Large intestine (tissue), 3 donors: ENCODE results near the gene RALB. TPM values are rescaled to one million over a fixed set of nuclear protein-coding genes. Genes with fewer than 3 reads are reported as not detected.
A peak's percentile ranks its signal among the peaks of the same experiment; 100 is the strongest.
"Not testable (repeated sequence)": the region's sequence is repeated elsewhere in the genome, so short reads cannot be mapped to it uniquely, and the experiment has no call there.

Experiments
- DNase-seq, 2 donors: peaks; one replicate each; pipeline versions ENCODE4 v3.0.0 to v3.0.0-alpha.2; 2013
- H3K27ac ChIP-seq: one replicate; pipeline ENCODE4 v1.5.1; 2013; ENCODE audit warnings: low read length
- H3K27me3 ChIP-seq: 2 replicates; pipeline ENCODE4 v1.6.1; 2013; ENCODE audit warnings: low read length; ENCODE audit not compliant: control insufficient read depth, insufficient read depth
- H3K36me3 ChIP-seq: 2 replicates; pipeline ENCODE4 v1.6.1; 2013; ENCODE audit warnings: low read length; ENCODE audit not compliant: control insufficient read depth, insufficient read depth
- H3K4me1 ChIP-seq: one replicate; pipeline ENCODE4 v1.6.1; 2013; ENCODE audit warnings: low read length; ENCODE audit not compliant: control insufficient read depth, insufficient read depth
- H3K4me3 ChIP-seq: one replicate; pipeline ENCODE4 v1.5.1; 2013; ENCODE audit warnings: low read length
- H3K9me3 ChIP-seq: one replicate; pipeline ENCODE4 v1.6.1; 2013; ENCODE audit warnings: mild to moderate bottlenecking, low read depth, low read length, moderate library complexity; ENCODE audit not compliant: control insufficient read depth
- WGBS: methylation state at CpG from one replicate; pipeline ENCODE4 v1.1.5; 2013; ENCODE audit warnings: low lambda C conversion rate; ENCODE audit not compliant: insufficient coverage; 5-methylcytosine and 5-hydroxymethylcytosine counted together
- polyA plus RNA-seq: library from polyadenylated mRNA; unstranded; fragments of 120-200 nt; gene quantifications from one replicate; pipeline ENCODE4 v1.2.1, GENCODE V29; 2013

Gene RALB
- polyA plus RNA-seq, 1 donor: 102 TPM

DNA sequence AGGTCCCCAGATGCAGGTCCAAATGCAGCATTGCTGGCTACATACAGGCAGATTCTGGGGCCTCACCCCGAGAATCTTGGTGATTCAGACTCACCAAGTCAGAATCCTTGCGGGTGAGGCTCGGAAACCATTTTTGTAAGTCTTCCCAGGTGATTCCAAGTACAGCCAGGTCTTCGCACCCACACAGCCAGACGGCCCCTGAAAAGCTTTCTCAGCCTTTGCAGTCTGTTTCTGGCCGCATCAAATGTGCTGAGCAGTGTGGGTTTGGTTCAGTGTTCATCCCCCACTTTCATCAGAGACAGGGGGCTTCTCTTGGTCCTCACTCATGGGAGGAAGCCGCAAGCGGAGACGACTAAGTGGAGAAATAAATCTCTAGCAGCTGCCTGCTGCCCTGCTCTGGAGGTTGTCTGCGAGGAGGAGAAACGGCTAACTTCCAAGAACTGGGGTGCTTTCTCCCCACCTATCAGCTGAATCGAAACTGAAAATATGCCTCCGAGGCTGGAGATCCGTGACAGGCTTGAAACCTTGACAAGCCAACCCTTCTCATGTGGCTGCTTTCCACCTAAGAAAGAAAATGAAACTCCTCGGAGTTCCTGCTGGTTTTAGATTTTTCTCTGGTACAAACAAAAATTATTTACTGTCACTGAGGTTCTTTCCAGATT is 20.5 kb upstream of the RALB start:
- peaks cover 31% of the 10 kb centered on the region for H3K4me1 ChIP-seq
- no peaks in the 10 kb centered on the region for H3K27me3 ChIP-seq
- no peaks in the 10 kb centered on the region for H3K9me3 ChIP-seq
- H3K27ac ChIP-seq: peak overlapping the region; percentile 96
- H3K36me3 ChIP-seq: no peaks in the 10 kb centered on the region
- DNase-seq: peak; percentile 77 to 85
- WGBS: no CpG with 5 or more reads among the region's 15 CpGs
- peak overlapping the region; percentile 28 for H3K4me3 ChIP-seq

DNA sequence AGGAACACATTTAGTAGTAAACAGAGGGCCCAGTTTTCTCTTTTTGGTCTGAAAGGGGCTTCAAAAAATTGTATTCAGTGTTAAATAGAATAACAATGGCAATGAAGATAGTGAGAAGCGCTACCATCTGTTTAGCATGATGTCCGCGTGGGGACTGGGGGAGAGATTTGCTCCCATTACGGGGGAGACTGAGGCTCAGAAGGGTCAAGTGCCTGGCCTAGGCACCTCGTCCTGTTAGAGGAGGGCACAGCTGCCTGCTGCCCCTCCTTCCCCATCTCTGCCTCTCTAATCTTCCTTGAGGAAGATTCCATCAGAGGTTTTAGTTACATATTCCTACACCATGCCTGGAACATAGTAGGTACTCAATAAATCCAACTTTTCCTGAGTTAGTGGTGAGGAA is 19.4 kb upstream of the RALB start:
- peaks cover 33% of the 10 kb centered on the region for H3K4me1 ChIP-seq
- WGBS: no CpG with 5 or more reads among the region's 5 CpGs

DNA sequence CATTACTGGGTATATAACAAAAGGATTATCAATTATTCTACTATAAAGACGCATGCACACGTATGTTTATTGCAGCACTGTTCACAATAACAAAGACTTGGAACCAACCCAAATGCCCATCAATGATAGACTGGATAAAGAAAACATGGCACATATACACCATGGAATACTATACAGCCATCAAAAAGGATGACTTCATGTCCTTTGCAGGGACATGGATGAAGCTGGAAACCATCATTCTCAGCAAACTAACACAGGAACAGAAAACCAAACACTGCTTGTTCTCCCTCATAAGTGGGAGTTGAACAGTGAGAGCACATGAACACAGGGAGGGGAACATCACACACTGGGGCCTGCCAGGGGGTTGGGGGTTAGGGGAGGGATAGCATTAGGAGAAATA is 17.5 kb upstream of the RALB start:
- H3K9me3 ChIP-seq, H3K27ac ChIP-seq, H3K36me3 ChIP-seq, H3K27me3 ChIP-seq, H3K4me3 ChIP-seq, DNase-seq: not testable (repeated sequence)
- H3K4me1 ChIP-seq: peaks cover 46% of the 10 kb centered on the region
- WGBS: no CpG with 5 or more reads among the region's 2 CpGs

More for the DNA sequence above, 19.4 kb upstream of the RALB start:
- Histone ChIP-seq H3K36me3 (no peaks in the 10 kb centered on the region), H3K9me3 (no peaks in the 10 kb centered on the region), H3K4me3 (no peak overlapping the region), H3K27ac (peak overlapping the region; percentile 96), H3K27me3 (no peaks in the 10 kb centered on the region)
- DNase-seq: no peak

DNA sequence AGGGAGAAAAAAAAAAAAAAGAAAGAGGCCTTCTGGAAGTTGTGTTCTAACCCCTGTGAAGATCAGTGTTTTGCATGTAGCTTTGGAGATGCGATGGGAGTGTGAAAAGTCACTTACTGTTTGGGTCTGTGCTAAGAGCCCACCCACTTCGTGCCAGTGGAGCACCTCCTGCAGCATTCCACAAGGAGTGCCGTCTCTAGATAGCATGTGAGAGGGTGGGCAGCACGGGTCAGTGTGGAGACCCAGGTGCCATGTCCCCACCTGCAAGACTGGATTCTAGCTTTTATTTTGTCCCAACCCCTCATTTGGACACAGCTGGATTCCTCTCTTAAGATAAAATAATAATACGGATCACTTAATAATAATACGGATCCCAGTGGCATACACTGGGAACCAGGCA is 17.0 kb upstream of the RALB start:
- no peaks in the 10 kb centered on the region for H3K27me3 ChIP-seq
- no peaks in the 10 kb centered on the region for H3K36me3 ChIP-seq
- no peak overlapping the region for H3K4me3 ChIP-seq
- no peak overlapping the region for H3K27ac ChIP-seq
- peaks cover 47% of the 10 kb centered on the region for H3K4me1 ChIP-seq
- WGBS: no CpG with 5 or more reads among the region's 6 CpGs
- no peaks in the 10 kb centered on the region for H3K9me3 ChIP-seq
- no peak for DNase-seq

DNA sequence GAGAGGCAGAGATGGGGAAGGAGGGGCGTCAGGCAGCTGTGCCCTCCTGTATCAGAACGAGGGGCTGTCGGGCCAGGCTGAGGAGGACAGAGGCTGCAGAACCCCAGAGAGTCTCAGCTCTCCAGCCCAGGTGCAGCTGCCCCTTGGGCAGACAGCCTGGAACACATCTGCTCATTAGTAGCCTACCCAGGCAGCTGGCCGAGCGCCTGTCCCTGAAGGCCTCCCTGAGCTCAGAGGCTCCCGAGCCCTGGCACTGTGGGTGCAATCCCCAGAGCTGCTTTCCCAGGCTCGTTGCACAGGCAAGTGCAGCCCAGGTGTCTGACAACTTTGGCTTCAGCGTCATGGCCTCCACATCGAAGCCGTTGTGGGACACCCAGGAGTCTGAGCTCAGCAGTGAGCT is 16.3 kb upstream of the RALB start:
- DNase-seq: no peak
- no peaks in the 10 kb centered on the region for H3K27me3 ChIP-seq
- H3K4me1 ChIP-seq: peaks cover 40% of the 10 kb centered on the region
- no peak overlapping the region for H3K4me3 ChIP-seq
- no peaks in the 10 kb centered on the region for H3K36me3 ChIP-seq
- no CpG with 5 or more reads among the region's 10 CpGs for WGBS
- no peak overlapping the region for H3K27ac ChIP-seq
- H3K9me3 ChIP-seq: no peaks in the 10 kb centered on the region

DNA sequence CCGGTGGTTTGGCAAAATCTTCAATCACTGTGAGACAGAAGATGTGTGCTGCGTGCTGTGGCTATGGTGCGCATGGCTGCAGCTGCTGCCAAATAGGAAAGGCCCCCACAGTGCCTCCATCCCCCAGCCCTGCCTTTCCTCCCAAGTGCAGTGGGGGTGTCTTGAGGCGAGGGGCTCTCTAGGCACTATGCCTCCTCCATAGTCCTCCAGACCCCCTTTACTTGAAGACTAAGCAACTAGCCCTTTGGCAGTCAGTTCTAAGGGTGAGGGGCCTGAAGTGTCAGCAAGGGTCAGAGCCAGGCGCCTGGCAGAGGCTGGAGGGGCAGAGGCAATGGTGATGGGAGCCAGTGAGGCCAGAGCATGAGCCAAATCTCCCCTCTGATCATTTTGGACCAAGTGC is 15.9 kb upstream of the RALB start:
- no peaks in the 10 kb centered on the region for H3K27me3 ChIP-seq
- peaks cover 36% of the 10 kb centered on the region for H3K4me1 ChIP-seq
- H3K4me3 ChIP-seq: no peak overlapping the region
- no CpG with 5 or more reads among the region's 5 CpGs for WGBS
- no peaks in the 10 kb centered on the region for H3K9me3 ChIP-seq
- no peak for DNase-seq
- no peak overlapping the region for H3K27ac ChIP-seq
- H3K36me3 ChIP-seq: no peaks in the 10 kb centered on the region

DNA sequence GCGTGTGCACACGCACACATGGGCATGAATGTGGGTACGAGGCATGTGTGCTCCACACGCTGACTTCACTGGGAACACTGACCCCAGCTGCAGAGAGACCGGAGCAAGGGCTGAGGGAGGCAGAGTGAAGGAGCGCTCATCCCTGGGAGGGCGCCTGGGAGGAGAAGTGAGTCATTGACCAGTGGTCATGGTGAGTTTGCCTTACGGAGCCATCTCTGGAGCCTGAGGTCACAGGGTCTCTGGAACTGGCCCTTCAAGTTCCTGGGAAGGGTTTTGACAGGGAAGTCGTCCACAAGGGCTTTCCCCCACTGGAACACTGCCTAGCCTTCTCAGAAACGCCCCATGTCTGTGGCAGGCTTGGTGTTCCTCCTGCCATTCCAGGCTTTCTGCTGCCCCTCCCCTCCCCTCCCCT is 15.2 kb upstream of the RALB start:
- H3K27ac ChIP-seq: peak overlapping the region; percentile 6
- no peak for DNase-seq

DNA sequence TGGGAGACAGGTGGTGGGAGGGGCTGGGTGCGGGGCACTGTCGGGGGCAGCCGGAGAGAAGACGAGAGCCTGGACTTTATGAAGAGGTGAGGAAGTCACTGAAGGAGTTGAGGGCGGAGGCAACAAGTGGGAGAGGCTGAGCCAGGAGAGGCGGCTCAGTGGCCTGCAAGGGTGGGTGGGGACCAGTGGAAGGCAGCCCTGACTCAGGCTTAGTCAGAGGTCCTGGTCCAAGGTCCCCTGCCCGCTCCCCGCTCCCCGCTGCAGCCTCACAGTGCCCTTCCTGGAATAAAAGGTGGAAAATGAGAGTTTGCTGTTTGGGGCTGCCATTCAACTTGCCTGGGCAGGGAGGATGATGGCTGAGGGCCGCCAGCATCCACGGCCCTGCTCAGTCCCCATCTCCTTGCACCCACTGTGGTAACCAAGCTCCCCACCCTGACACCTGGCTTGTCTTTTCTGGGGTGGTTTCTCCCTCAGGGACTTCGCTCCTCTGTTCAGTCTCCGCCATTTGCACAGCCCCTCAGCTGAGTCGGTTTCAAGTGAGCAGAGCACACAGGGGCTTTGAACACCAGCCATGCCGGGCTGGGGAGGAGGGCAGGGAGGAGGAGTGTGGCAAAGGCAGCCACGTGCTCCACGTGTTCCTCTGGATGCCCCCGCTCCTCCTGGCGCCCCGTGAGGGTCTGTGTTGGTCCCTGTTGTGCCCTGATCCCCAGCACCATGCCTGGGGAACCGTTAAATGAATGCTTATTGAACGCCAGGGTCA is 13.7 kb upstream of the RALB start:
- Histone ChIP-seq H3K27ac (peak overlapping the region; percentile 99), H3K36me3 (no peaks in the 10 kb centered on the region), H3K4me3 (no peak overlapping the region), H3K4me1 (peaks cover 40% of the 10 kb centered on the region), H3K9me3 (no peaks in the 10 kb centered on the region), H3K27me3 (no peaks in the 10 kb centered on the region)
- no CpG with 5 or more reads among the region's 22 CpGs for WGBS
- DNase-seq: peak; percentile 93 to 96

More for the DNA sequence above, 15.2 kb upstream of the RALB start:
- Histone ChIP-seq H3K4me1 (peaks cover 32% of the 10 kb centered on the region), H3K4me3 (no peak overlapping the region), H3K36me3 (no peaks in the 10 kb centered on the region), H3K27me3 (no peaks in the 10 kb centered on the region), H3K9me3 (no peaks in the 10 kb centered on the region)
- WGBS: no CpG with 5 or more reads among the region's 10 CpGs

DNA sequence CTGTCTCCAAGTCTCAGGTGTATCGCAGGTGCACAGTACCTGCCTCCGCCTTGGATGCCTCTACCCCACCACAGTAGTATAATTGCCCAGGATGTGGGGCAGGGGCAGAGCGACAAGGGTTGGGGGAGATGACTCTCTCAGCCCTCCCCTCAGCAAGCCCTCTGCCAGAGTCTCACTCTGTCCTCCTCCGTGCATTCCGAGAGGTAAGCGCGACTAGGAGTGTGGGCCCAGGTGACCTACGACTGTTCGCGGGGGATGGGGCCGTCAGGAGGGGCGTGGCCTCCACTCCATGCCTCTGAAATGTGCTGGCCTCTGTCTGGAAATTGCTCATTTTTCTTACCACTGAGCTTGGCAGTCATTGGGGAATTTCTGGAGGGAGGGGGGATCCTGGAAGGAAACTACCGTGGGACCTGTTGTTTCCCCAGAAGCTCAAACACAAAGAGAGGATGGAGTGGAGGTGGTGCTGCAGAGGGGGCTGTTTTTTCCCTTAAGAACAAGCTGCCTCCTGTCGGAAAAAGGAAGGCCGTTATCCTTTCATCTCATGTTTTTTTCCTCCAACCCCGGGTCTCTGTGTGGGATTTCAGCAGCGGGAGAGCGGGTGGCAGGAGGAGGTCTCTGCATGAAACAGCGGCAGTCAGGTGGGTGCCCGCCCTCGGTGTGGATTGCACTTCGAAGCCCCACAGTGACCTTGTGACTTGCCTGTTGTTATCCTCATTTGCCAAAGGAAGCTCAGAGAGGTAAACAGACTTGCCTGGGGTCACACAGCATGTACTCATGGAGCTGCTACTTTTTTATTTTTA is 13.0 kb upstream of the RALB start:
- H3K4me3 ChIP-seq: no peak overlapping the region
- H3K27me3 ChIP-seq: no peaks in the 10 kb centered on the region
- H3K36me3 ChIP-seq: no peaks in the 10 kb centered on the region
- peaks cover 48% of the 10 kb centered on the region for H3K4me1 ChIP-seq
- peak overlapping the region; percentile 99 for H3K27ac ChIP-seq
- DNase-seq: peak; percentile 82 to 87
- peaks cover 4% of the 10 kb centered on the region for H3K9me3 ChIP-seq
- WGBS: no CpG with 5 or more reads among the region's 22 CpGs

DNA sequence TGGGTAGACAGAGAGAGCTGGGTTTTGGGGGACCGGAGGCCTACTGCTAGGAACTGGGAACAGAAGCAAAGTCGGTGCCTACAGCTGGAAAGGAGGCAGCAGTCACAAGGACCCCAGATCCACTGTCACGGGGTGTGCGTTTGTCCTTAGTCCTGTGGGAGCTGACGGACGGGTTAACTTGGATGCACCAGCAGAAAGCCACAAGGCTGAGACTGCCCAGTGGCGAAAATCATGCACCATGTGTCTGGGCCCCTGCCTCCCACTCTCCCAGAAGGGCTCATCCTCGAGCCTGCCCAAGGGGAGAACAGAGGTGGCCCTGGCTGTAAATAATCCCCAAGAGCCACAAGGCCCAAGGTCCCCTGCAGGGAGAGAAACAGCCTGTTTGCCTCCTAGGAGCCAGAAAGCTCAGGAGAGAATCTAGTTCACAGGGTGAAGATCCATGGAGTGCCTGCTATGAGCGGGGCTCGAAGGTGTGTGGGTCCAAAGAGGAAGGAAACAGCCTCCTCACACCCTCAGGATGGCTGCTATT is 11.7 kb upstream of the RALB start:
- no peak overlapping the region for H3K27ac ChIP-seq
- no peak overlapping the region for H3K4me3 ChIP-seq
- H3K36me3 ChIP-seq: no peaks in the 10 kb centered on the region
- H3K4me1 ChIP-seq: peaks cover 59% of the 10 kb centered on the region
- H3K9me3 ChIP-seq: peaks cover 4% of the 10 kb centered on the region
- H3K27me3 ChIP-seq: no peaks in the 10 kb centered on the region
- no peak for DNase-seq
- WGBS: no CpG with 5 or more reads among the region's 10 CpGs
